HT1080 (cell line): ENCODE data around the gene CETP. TPM values are rescaled to one million over a fixed set of nuclear protein-coding genes. Genes with fewer than 3 reads are reported as not detected.
"Not testable (repeated sequence)": the region's sequence is repeated elsewhere in the genome, so short reads cannot be mapped to it uniquely, and the experiment has no call there.

Source experiments
- DNase-seq: peaks from one replicate; pipeline ENCODE4 v3.0.0-alpha.2; 2015; ENCODE audit warnings: low read depth
- total RNA-seq: library from RNA; depleted of rRNA; stranded (reverse); fragments of >200 nt; shearing (Covaris generic); gene quantifications from 2 replicates; pipeline ENCODE4 v1.2.3, GENCODE V29; 2014

Gene CETP
- total RNA-seq, 1 experiment from 2014 or later, result not detected

DNA sequence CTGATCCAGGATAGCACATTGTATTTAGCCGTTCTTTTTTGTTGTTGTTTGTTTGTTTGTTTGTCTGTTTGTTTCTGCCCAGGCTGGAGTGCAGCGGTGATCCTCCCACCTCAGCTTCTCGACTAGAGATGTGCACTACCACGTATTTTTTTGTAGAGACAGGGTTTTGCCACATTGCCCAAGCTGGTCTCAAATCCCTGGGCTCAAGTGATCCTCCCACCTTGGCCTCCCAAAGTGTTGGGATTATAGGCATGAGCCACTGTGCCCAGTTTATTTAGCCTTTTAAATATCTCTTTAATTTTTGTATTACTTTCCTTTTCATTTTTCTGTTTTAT, 18.4 kb downstream of the CETP start:
- no peak for DNase-seq

DNA sequence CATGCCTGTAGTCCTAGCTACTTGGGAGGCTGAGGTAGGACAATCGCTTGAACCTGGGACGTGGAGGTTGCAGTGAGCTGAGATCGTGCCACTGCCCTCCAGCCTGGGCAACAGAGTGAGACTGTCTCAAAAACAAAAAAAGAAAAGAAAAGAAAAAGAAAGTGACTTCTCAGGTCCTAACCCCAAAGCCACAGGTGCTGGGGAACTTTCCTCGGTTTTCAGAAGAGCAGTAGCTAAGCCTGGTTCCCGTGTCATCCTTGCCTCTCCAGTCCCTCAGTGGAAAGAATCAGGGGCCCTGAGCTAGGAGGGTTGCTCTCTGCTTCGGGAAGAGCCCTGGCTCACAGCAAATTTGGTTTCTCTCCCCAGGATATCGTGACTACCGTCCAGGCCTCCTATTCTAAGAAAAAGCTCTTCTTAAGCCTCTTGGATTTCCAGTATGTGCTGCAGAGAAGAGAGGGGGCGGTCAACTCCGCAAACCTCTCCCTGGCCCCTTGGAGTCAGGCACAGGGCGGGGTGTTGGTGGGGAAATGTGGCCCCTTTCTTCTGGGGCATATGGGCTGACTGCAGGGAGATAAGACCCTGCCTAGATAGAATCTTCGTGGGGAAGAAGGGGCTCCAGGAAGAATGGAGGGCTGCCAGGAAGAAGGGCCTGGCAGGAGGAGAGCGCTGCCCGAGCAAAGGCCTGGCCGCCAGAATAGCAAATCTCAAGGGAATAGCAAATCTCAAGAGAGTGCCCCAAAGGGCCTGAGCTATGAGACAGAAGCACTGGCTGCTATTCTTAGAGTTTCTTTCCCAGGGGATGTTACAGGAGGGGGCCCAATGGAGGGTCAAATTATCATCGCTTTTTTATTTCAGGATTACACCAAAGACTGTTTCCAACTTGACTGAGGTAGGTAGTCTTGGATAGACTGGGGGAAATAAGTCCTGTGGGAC, 19.3 kb downstream of the CETP start:
- no peak for DNase-seq

DNA sequence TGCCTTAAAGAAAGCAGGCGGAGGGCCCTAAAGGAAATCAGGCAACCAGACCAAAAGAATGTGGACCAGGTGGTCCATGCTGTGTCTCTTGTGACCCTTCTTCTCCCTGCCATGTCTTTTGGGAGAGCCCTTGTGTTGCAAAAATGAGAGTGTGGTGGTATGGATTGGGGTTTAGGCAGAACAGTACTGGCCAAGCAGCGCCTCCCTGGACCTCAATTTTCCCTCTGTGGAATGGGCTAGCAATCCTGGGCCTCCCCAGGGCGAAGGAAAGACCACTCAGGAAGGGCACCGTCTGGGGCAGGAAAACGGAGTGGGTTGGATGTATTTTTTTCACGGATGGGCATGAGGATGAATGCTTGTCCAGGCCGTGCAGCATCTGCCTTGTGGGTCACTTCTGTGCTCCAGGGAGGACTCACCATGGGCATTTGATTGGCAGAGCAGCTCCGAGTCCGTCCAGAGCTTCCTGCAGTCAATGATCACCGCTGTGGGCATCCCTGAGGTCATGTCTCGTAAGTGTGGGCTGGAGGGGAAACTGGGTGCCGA, 20.1 kb downstream of the CETP start:
- no peak for DNase-seq

DNA sequence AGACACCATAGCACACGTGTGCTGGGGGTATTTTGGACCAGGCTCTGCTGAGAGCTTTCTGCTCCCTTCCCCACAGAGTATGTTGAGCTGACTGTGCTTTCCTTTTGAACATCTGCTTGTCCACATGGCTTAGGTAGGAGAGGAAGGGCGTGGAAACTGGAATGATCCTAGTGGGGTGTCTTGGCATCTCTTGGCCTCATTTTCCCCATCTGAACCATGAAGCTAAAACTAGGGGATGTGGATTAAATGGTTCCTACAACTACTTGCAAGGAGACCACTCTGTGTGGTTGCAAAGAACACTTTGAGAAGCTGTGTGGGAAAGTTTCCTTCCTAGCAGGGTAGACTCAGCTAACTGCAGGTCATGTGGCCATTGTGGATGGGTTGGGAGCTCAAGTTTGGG, 20.9 kb downstream of the CETP start:
- DNase-seq, result no peak

DNA sequence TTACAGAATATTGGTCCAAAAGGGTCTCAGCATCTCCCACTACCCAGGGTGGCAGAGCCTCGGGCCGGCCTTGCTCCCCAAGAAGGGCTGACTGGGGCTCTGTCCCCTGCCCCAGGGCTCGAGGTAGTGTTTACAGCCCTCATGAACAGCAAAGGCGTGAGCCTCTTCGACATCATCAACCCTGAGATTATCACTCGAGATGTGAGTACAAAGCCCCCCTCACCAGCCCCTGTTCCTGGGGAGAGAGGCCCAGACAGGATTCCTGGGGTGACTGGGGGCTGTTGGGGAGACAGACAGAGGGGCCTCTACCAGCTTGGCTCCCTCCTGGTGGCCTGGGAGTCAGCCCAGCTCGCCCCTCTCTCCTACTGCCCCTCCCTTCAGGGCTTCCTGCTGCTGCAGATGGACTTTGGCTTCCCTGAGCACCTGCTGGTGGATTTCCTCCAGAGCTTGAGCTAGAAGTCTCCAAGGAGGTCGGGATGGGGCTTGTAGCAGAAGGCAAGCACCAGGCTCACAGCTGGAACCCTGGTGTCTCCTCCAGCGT, 21.5 kb downstream of the CETP start:
- DNase-seq, result no peak

DNA sequence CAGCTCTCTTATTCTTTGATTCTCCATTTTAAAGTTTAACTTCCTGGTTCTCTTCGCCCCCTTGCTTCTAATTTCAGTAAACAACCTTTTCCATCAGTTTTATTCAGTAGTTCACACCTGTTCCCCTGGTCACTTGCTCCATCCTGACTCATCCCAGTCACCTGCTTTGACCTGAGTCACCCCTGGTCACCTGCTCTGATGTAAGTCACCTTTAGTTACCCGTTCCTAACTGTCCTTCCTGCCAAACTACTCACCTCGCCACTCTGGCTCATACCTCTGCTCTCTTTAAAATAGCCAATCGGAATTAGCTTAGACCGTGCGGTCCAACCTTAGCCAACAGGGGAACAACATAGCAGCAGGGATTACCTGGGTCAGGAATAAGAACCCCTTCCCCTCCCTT, 22.9 kb downstream of the CETP start:
- no peak for DNase-seq

DNA sequence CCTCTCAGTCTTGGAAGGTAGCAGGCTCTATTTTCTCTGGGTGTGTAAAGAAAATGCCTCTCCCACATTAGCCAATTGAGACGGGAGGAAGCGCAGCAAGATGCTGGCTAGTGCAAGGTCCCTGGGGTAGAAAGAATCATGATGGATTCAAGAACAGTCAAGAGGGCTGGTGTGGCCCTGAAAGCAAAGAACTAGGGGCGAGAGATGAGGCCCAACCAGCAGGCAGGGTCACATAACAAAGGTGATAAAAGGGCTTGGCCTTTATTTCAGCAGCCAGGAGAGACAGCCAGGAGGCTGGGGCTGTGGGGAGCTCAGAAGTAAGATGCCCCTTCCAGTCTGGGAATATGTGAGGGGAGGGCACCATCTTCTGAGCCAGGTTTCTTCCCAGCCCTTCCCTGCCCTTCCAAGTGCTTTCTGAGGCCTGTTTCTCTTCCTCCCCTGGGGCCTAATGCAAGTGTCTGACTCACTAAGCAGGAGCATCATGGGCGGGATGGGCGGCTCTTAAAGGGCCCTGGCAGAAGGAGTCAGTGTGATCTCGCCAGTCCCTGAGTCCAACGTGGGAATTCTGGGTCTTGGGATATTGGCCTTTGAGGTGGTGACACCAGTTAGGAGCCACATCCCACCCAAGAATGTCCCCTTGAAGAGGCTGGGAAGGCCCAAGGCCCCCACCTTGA, 23.7 kb downstream of the CETP start:
- peak; percentile 80 for DNase-seq

DNA sequence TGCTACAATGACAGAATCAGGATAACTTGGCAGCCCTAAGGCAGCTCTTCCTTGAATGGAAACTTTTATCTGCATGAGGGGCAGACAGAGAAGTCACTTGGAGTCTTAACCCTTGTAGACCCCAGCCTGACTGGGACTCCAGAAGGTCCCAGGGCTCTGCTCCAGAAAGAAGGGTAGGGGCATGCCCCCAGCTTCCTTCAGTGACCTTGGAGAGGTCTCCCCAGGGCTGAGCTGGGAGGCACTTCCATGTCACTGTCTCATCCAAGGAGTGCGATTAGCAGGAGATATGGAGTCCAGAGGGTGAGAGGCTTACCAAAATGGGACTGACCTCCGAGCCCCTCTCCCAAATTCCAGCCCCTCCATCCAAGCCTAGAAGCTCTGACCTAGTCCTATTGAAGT, 24.2 kb downstream of the CETP start:
- no peak for DNase-seq

DNA sequence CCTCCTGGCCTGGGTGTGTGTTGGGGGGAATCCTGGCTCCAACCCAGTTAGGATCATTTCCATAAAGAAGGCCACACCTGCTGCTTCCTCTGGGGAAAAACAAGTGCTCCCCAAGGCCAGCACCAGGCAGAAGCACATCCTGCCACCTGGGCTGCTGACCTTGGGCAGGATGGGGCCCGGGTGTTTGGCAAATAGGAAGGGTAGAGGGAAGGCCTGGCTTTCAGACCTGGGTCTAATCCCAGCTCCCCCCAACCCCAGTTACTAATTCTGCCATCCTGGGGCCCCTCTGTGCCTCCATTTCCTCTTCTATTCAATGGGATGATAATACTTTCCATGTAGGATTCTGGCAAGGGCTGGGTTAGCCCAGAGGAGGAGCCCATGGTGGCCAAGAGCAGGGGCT, 24.6 kb downstream of the CETP start:
- DNase-seq, result no peak

DNA sequence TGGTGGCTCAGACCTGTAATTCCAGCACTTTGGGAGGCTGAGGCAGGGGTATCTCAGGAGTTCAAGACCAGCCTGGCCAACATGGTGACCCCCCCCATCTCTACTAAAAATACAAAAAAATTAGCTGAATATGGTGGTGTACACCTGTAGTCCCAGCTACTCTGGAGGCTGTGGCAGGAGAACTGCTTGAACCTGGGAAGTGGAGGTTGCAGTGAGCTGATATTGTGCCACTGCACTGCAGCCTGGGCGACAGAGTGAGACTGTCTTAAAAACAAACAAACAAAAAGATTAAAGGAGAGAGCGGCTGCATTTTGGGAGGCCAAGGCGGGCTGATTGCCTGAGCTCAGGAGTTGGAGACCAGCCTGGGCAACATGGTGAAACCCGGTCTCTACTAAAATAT, 25.2 kb downstream of the CETP start:
- not testable (repeated sequence) for DNase-seq

DNA sequence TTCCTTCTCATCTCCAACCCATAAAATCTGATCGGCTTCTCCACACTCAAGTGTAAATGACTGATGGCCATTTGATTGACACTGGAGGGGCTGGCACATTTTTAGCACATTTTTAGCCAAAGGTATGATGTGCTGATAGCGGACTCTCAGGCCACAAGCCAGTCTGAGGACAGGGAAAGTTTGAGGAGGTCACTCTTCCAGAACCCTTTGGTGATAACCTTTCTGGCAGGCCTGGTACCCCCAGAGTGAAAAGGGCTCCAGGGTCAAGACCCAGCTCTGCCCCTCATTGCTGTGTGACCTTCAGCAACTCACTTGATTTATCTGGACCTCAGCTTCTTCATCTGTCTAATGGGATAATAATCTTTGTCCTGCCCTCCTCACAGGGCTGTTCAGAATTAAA, 25.9 kb downstream of the CETP start:
- no peak for DNase-seq

DNA sequence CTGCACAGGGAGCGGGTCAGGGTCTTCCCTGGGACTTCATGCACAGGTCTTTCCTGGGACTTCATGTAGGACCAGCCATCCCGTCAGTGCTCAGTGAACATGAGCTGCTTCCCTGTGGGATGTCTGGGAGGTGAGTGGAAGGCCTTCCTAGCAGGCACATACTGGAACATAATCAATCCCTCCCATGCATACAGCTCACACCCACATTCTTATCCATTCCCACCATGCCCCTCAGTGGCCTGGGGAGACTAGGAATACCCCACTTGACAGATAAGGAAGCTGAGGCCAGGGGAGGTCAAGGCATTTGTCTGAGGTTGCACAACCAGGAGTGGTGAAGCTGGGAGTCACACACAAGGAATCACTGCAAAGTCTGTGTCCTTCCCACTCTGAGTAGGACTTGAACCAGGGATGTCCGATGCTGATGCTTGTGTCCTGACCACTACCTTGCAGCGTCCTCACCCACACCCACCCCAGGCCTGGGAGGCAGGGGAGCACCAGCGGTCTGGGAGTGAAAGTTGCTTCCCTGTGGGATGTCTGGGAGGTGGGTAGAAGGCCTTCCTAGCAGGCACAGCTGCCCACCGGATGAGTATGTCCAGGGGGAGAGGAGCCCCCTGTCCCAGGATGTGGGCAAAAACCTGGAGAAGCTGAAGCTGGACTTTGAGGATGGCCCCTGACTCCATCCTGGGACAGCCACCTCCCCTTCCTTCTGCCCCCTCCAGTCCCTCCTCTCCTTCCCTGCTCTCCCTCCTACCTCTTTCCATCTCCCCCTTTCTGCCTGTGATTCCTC, 26.6 kb downstream of the CETP start:
- no peak for DNase-seq

DNA sequence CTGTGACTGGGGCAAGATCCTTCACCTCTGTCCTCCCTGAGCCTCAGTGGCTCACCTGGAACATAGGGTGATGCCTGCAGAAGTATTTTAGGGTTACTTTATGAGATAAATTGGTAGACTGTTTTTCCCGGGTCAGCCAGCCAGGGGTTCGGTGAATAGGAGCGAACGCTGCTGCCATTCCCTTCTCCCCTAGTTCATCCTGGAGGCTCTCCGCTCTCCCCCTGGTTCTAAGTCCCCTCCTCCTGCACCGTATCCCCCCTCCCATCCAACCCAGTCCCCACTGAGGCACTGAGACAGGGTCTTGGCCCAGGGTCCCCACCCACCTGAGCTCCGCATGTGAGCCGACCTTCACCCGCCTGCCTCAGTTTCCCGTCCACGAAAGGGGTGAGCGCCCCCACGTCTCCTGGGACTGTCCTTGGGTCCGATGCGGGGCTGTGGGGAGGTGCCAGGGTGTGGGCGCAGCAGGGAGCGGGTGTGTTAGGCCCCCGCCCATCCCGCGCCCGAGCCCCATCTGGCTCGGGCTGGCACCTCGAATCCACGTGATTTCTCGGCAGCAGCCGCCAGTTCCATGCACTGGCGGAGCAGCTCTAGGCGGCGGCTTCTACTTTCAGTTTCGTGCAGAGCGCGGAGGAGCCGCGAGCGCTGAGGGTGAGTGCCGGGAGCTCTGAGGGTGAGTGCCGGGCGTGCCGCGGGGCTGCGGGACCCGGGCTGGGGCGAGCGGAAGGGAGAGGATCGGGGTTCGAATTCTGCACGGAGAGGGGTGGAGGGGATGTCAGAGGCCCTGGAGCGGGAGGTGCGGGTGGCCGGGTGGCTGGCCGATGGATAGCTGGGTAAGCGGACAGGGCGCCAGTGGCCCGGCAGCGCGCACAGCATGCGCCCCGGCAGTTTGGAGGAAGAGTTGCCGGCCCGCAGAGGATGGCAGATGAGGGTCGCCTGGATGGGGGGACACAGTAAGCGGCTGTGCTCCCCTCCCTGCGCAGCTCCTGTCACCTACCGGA, 27.5 kb downstream of the CETP start, which contains the start of gene NLRC5:
TSS of gene NLRC5 (plus strand) at position 610 of the 998 bp plus-strand sequence. CDS start 31,156 bp downstream, outside the sequence.
- peak; percentile 76 for DNase-seq

DNA sequence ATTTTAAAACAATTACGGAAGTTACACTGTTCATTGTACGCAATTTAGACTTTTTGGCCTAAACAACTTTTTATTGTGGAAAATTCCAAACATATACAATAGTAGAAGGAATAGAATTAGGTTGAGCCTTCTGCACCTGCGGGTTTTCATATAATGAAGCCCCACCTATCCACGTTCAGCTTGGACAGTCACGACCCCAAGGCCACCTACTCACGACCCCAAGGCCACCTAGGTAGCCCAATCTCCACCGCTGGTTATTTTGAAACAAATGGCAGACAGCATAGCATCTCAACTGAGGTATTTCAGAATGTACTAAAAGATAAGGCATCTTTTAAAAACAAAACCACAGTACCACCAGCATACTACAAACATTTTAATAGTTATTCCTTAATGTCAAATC, 28.2 kb downstream of the CETP start:
- DNase-seq, result no peak

DNA sequence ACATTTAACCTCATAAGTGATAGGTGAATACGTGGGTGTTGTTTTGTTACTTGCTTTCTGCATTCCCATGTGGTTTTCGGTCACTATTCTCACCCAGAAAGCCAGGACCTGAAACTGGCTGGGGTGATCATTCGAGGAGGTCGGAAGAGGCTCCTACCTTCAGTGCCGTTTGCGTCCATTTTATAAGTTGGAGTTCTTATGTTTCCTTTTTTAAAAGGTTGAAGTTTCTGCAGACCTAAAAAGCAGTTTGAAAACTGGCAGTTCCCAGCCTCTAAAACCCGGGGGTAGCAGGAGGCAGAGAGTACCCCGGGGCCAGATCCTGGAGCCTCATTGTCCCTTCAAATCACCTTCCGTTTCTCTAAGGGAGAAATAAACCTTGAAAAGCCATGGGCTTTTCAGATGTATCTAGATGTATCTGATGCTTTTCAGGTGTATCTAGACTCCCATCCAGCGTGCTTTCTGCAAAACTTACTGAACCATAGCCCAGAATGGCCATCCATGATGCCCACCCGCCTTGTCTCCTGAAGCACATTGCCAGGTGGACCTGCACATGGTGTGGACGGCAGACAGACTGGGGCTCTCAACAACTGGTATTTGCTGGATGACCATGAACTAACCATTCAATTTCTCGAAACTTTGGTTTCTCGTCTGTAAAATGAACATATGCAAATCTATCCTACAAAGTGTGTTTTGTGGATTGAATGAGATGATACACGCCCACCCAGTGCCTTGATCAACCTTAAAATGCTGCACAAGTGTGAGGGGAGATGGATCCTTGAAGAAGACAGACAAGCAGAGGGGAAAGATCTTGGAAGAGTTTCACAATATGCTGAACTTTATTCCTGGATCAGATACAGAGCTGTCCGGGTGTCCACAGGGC, 28.9 kb downstream of the CETP start:
- no peak for DNase-seq

DNA sequence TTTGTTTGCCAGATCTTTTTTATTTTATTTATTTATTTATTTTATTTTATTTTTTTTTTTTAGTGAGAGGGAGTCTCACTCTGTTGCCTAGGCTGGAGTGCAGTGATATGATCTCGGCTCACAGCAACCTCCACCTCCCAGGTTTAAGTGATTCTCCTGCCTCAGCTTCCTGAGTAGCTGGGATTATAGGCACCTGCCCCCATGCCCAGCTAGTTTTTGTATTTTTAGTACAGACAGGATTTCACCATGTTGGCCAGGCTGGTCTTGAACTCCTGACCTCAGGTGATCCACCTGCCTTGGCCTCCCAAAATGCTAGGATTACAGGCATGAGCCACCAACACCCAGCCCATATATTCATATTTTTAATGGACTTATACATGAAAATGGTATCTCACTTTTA, 30.7 kb downstream of the CETP start:
- DNase-seq, result not testable (repeated sequence)

DNA sequence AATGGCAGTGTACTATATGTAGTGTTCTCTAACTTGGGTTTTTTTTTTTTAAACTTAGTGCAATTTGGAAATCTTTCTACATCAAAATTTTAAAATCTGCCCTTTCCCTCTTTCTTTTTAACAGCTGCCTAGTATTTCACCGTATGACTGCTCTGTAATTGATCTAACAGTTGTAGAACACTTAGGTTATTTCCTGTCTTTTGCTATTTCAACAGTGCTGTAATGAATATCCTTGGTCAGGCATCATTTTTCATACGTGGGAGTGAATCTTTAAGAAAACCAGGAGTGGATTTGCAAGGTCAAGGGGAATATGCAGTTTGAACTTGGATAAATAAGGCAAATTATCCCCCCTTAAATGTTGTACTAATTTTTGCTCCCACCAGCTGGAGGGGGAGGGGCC, 31.5 kb downstream of the CETP start:
- no peak for DNase-seq

DNA sequence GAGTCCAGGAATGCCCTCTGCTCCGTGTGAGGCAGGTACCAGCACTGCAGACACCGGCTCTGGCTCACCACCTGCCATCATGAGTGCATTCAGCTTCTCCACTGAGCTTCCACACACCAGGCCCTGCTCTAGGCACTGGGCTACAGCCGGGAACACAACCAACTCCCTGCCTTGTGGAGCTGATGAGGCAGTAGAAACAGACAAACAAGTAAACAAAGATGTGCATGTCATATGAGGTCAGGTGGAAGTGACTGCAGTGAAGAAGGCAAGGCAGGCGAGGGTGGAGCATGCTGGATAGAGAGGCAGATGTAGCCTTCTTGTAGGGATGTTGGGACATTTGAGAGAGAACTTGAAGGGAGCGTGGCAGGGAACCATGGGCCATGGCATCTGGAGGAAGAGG, 32.6 kb downstream of the CETP start:
- DNase-seq, result no peak

DNA sequence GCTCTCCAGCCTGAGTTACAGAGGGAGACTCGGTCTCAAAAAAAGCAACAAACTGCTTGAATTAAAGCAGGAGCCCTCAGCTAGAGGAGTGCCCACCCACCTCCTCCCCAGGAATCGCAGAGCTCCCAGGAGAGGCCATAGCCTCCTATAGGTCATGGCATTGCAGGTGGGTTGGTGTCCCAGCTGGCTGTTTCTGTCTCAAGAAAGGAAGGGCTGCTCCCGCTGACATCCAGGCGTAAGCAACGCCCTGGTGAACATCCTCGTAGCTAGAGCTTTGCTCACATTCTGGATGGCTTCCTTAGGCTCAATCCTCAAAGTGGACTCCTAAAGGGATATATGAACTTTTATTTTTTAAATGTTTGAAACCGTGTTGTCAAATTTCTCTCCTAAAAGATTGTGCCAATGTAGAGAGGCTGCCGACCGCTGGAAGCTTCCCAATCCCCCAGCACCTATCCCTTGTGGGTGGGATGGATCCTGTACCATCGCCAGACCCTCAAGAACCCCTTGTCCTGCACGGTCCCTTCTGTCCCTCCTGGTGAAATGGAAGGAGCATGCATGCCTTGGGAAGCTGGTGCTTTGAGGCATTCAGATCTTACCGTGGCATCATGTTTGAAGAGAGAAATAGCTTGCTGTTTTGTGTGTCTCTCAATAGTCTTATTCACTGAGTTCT, 33.5 kb downstream of the CETP start:
- no peak for DNase-seq
